Keratinocyte (primary cell): Measurements from ENCODE around the gene ZNF738. TPM values are rescaled to one million over a fixed set of nuclear protein-coding genes. Genes with fewer than 3 reads are reported as not detected.

ENCODE experiments used
- DNase-seq: peaks from one replicate; pipeline ENCODE4 v3.0.0-alpha.2; 2011; ENCODE audit warnings: low read depth, missing footprints, low spot score
- FAIRE-seq: peaks from 2 replicates; lab custom pipeline; 2011; peaks lifted over from hg19 to GRCh38; lab: Jason Lieb, UNC
- H2AFZ ChIP-seq: 2 replicates; pipeline ENCODE4 v1.6.0; 2012; ENCODE audit warnings: low read length, control low read depth, inconsistent platforms; ENCODE audit not compliant: control insufficient read depth
- H3K27ac ChIP-seq: 2 replicates; pipeline ENCODE4 v1.5.1; 2011; ENCODE audit warnings: low read length; ENCODE audit not compliant: control insufficient read depth, insufficient read depth
- H3K27me3 ChIP-seq: 3 replicates; pipeline ENCODE4 v1.6.0; 2011; ENCODE audit warnings: low read length; ENCODE audit not compliant: control insufficient read depth, insufficient read depth; ENCODE audit errors: extremely low read depth
- H3K36me3 ChIP-seq, 2 experiments: 2 replicates in 1 of 2; 3 replicates in 1 of 2; pipeline ENCODE4 v1.5.1; 2011; ENCODE audit warnings: low read length in 2 of 2, mild to moderate bottlenecking in 1 of 2; ENCODE audit not compliant: control insufficient read depth in 2 of 2, insufficient read depth in 2 of 2; ENCODE audit errors: extremely low read depth in 1 of 2
- H3K4me1 ChIP-seq: 3 replicates; pipeline ENCODE4 v1.5.1; 2011; ENCODE audit warnings: low read length; ENCODE audit not compliant: control insufficient read depth, insufficient read depth; ENCODE audit errors: extremely low read depth
- H3K4me2 ChIP-seq: 3 replicates; pipeline ENCODE4 v1.6.0; 2011; ENCODE audit warnings: low read depth, low read length; ENCODE audit not compliant: control insufficient read depth, insufficient read depth; ENCODE audit errors: extremely low read depth
- H3K4me3 ChIP-seq, 3 experiments: fragments of 200-600 bp in 1 of 3; sonication (generic) in 1 of 3; 2 replicates in 2 of 3; 3 replicates in 1 of 3; pipeline ENCODE4 v1.5.1; 2011 to 2016; ENCODE audit warnings: low read length in 3 of 3, mild to moderate bottlenecking in 3 of 3, control low read depth in 2 of 3, inconsistent platforms in 1 of 3, low read depth in 1 of 3, mixed read lengths in 1 of 3, mixed run types in 1 of 3, moderate library complexity in 1 of 3; ENCODE audit not compliant: control insufficient read depth in 2 of 3, insufficient read depth in 2 of 3; ENCODE audit errors: extremely low read depth in 1 of 3
- H3K79me2 ChIP-seq: 2 replicates; pipeline ENCODE4 v1.6.0; 2012; ENCODE audit warnings: low read length; ENCODE audit not compliant: control insufficient read depth, insufficient read depth
- H3K9ac ChIP-seq: 3 replicates; pipeline ENCODE4 v1.6.0; 2011; ENCODE audit warnings: low read length; ENCODE audit not compliant: control insufficient read depth, insufficient read depth; ENCODE audit errors: extremely low read depth
- H3K9me1 ChIP-seq: 3 replicates; pipeline ENCODE4 v1.6.0; 2011; ENCODE audit warnings: low read length; ENCODE audit not compliant: control insufficient read depth, insufficient read depth; ENCODE audit errors: extremely low read depth
- H3K9me3 ChIP-seq: 2 replicates; pipeline ENCODE4 v1.5.1; 2012; ENCODE audit warnings: low read depth, low read length; ENCODE audit not compliant: control insufficient read depth
- H4K20me1 ChIP-seq: 3 replicates; pipeline ENCODE4 v1.6.0; 2011; ENCODE audit warnings: low read length; ENCODE audit not compliant: control insufficient read depth, insufficient read depth; ENCODE audit errors: extremely low read depth
- EZH2 ChIP-seq: IDR thresholded peaks from one replicate; pipeline ENCODE4 v1.6.1; 2012; ENCODE audit warnings: inconsistent platforms, mild to moderate bottlenecking, low read length, moderate library complexity
- dilution Hi-C: fragments of 300-500 bp; cut with MboI; formaldehyde crosslinking; loops from one replicate; pipeline ENCODE4 v1.7.0; 2020; ENCODE audit warnings: low sequenced_read_pairs; ENCODE audit not compliant: extremely low pct_ligation_motif_present
- polyA plus RNA-seq, 5 experiments: library from polyadenylated mRNA; depleted of rRNA in 3 of 5; stranded (reverse) in 3 of 5; stranded (forward) in 1 of 5; unstranded in 1 of 5; fragments of >200 nt; gene quantifications; 1 replicate in 1 of 5; 2 replicates in 3 of 5; 3 replicates in 1 of 5; pipeline versions ENCODE4 v1.2.1 to v1.2.3, GENCODE V29; 2011 to 2012; ENCODE audit warnings: missing spikeins in 2 of 5, low read depth in 1 of 5, low replicate concordance in 1 of 5
- TF ChIP-seq, protein P1 (sequence below), 3 experiments: IDR thresholded peaks in 1 of 3; conservative IDR thresholded peaks in 1 of 3; optimal IDR thresholded peaks in 1 of 3; 2 replicates in 2 of 3; 3 replicates in 1 of 3; pipeline versions ENCODE3 to v1.5.1; 2011; ENCODE audit warnings: low read length in 3 of 3, mild to moderate bottlenecking in 3 of 3, moderate library complexity in 2 of 3, control low read depth in 1 of 3, inconsistent platforms in 1 of 3; ENCODE audit not compliant: insufficient read depth in 2 of 3; ENCODE audit errors: extremely low read depth in 1 of 3

The ZNF738 gene
- polyA plus RNA-seq, 1 donor (not counting 4 experiments of a cell fraction or from before 2014, with no cell fraction given): 8.9 TPM

DNA sequence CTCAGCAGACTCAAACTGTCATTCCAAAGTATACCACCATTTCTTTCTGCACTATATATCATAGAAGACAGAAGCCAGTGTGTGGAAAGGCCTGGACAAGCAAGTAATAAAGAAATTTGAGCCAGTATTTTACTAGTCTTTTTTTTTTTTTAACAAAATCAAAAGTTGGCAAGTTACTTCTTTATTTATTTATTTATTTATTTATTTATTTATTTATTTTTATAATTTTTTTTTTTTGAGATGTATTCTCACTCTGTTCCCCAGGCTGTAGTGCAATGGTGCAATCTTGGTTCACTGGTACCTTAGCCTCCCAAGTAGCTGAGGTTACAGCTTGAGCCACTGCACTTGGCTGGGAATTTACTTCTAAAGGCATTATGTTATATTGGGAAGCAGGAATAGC, 63.4 kb downstream of the ZNF738 start:
- H3K79me2 ChIP-seq: no peaks in the 10 kb centered on the region
- no peak overlapping the region for H3K27ac ChIP-seq
- peaks cover 17% of the 10 kb centered on the region for H3K9me3 ChIP-seq
- no peaks in the 10 kb centered on the region for H3K27me3 ChIP-seq
- H2AFZ ChIP-seq: no peak overlapping the region
- no peaks in the 10 kb centered on the region for H3K4me1 ChIP-seq
- dilution Hi-C loops: no loop called here
- TF ChIP-seq, protein P1, sequence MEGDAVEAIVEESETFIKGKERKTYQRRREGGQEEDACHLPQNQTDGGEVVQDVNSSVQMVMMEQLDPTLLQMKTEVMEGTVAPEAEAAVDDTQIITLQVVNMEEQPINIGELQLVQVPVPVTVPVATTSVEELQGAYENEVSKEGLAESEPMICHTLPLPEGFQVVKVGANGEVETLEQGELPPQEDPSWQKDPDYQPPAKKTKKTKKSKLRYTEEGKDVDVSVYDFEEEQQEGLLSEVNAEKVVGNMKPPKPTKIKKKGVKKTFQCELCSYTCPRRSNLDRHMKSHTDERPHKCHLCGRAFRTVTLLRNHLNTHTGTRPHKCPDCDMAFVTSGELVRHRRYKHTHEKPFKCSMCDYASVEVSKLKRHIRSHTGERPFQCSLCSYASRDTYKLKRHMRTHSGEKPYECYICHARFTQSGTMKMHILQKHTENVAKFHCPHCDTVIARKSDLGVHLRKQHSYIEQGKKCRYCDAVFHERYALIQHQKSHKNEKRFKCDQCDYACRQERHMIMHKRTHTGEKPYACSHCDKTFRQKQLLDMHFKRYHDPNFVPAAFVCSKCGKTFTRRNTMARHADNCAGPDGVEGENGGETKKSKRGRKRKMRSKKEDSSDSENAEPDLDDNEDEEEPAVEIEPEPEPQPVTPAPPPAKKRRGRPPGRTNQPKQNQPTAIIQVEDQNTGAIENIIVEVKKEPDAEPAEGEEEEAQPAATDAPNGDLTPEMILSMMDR (optimal IDR thresholded peaks at IDR 0.05 in 1 of 3, IDR thresholded peaks at IDR 0.05 in 1 of 3, conservative IDR thresholded peaks at IDR 0.05 in 1 of 3; ENCODE audit: extremely low read depth in 1 of 3, insufficient read depth in 2 of 3, low read length in 3 of 3): no peak
- no peak for TF ChIP-seq EZH2
- H4K20me1 ChIP-seq: no peaks in the 10 kb centered on the region
- FAIRE-seq: no peak
- no peak for DNase-seq
- no peak overlapping the region for H3K4me2 ChIP-seq
- H3K9ac ChIP-seq: no peak overlapping the region
- H3K9me1 ChIP-seq: no peaks in the 10 kb centered on the region
- H3K4me3 ChIP-seq: no peak overlapping the region
- H3K36me3 ChIP-seq: peaks cover 0 to 2% of the 10 kb centered on the region in 2 experiments

DNA sequence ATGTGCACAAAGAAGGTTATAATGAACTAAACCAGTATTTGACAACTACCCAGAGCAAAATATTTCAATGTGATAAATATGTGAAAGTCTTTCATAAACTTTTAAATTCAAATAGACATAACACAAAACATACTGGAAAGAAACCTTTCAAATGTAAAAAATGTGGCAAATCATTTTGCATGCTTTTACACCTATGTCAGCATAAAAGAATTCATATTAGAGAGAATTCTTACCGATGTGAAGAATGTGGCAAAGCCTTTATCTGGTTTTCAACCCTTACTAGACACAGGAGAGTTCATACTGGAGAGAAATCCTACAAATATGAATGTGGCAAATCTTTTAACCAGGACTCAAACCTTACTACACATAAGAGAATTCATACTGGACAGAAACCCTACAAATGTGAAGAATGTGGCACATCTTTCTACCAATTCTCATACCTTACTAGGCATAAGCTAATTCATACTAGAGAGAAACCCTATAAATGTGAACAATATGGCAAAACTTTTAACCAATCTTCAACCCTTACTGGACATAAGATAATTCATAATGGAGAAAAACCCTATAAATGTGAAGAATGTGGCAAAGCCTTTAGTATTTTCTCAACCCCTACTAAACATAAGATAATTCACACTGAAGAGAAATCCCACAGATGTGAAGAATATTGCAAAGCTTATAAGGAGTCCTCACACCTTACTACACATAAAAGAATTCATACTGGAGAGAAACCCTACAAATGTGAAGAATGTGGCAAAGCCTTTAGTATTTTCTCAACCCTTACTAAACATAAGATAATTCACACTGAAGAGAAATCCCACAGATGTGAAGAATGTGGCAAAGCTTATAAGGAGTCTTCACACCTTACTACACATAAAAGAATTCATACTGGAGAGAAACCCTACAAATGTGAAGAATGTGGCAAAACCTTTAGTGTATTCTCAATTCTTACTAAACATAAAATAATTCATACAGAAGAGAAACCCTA, 64.5 kb downstream of the ZNF738 start:
- Histone ChIP-seq H3K27me3 (no peaks in the 10 kb centered on the region), H3K4me3 (no peak overlapping the region), H2AFZ (no peak overlapping the region), H3K9me3 (peaks cover 19% of the 10 kb centered on the region), H3K36me3 (peaks cover 0 to under 1% of the 10 kb centered on the region in 2 experiments), H3K9ac (no peak overlapping the region), H3K27ac (no peak overlapping the region), H3K9me1 (no peaks in the 10 kb centered on the region), H3K4me1 (no peaks in the 10 kb centered on the region), H3K79me2 (no peaks in the 10 kb centered on the region), H3K4me2 (no peak overlapping the region), H4K20me1 (no peaks in the 10 kb centered on the region)
- DNase-seq: no peak
- FAIRE-seq: no peak
- TF ChIP-seq, protein P1 (optimal IDR thresholded peaks at IDR 0.05 in 1 of 3, IDR thresholded peaks at IDR 0.05 in 1 of 3, conservative IDR thresholded peaks at IDR 0.05 in 1 of 3; ENCODE audit: extremely low read depth in 1 of 3, insufficient read depth in 2 of 3, low read length in 3 of 3): no peak
- TF ChIP-seq EZH2: no peak
- dilution Hi-C loops: no loop called here

Other genes with a start within 250 kb of the ZNF738 start
- gene ZNF431, start 217.0 kb upstream of the ZNF738 start, polyA plus RNA-seq: 7.9 to 16.6 TPM (median 15.7 TPM) in 3 replicates
- gene ZNF708, start 29.6 kb upstream of the ZNF738 start, polyA plus RNA-seq: 2.2 to 5.7 TPM (median 4.9 TPM) in 3 replicates
- 2.5 to 3.8 TPM (median 3.8 TPM) in 3 replicates for gene ZNF493, start 38.1 kb downstream of the ZNF738 start, polyA plus RNA-seq
- gene ZNF429, start 146.6 kb downstream of the ZNF738 start, polyA plus RNA-seq: 3.4 to 5.2 TPM (median 4.4 TPM) in 3 replicates